Gastroesophageal sphincter (tissue), 3 donors: ENCODE measurements around the gene ERI2.

Experiments used
- POLR2A ChIP-seq, 2 donors: fragments of 450-650 bp; IDR thresholded peaks; one replicate each; pipeline ENCODE4 v1.6.1; 2017; ENCODE audit warnings: antibody characterized with exemption in 2 of 2, mild to moderate bottlenecking in 2 of 2, moderate library complexity in 1 of 2
- TF ChIP-seq, protein P1 (sequence below), 4 experiments: fragments of 200-600 bp in 2 of 4; fragments of 450-650 bp in 2 of 4; sonication (generic) in 1 of 4; IDR thresholded peaks; one replicate each; pipeline ENCODE4 v1.5.1; 2017 to 2019; ENCODE audit warnings: antibody characterized with exemption in 4 of 4, mild to moderate bottlenecking in 2 of 4, moderate library complexity in 2 of 4

DNA sequence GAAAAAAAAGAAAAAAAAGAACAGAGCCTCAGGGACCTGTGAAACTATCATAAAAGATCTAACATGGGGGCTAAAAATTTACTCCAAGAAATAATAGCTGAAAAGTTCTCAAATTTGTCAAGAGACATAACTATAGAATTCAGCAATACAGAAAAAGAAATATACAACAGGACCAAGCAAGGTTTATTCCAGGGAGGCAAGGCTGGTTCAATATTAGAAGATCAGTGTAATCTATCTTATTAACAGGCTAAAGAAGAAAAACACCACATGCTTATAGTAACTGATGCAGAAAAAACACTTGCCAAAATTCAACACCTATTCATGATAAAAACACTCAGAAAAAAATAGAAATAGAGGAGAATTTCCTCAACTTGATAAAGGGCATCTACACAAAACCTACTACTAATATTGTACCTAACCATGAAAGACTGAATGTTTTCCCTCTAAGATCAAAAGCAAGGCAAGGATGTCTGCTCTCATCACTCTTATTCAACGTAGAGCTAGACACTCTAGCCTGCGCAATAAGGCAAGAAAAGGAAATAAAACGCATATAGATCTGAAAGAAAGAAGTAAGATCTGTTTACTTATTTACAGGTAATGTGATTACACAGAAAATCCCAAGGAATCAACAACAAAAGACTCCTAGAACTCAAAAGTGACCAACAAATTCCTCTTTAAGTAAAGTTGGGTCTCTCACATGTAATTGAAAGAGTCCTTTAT is 43.7 kb downstream of the ERI2 start:
- TF ChIP-seq, protein P1, sequence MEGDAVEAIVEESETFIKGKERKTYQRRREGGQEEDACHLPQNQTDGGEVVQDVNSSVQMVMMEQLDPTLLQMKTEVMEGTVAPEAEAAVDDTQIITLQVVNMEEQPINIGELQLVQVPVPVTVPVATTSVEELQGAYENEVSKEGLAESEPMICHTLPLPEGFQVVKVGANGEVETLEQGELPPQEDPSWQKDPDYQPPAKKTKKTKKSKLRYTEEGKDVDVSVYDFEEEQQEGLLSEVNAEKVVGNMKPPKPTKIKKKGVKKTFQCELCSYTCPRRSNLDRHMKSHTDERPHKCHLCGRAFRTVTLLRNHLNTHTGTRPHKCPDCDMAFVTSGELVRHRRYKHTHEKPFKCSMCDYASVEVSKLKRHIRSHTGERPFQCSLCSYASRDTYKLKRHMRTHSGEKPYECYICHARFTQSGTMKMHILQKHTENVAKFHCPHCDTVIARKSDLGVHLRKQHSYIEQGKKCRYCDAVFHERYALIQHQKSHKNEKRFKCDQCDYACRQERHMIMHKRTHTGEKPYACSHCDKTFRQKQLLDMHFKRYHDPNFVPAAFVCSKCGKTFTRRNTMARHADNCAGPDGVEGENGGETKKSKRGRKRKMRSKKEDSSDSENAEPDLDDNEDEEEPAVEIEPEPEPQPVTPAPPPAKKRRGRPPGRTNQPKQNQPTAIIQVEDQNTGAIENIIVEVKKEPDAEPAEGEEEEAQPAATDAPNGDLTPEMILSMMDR (IDR thresholded peaks at IDR 0.05) = no peak
- no peak for TF ChIP-seq POLR2A (IDR thresholded peaks at IDR 0.05)
